Upper lobe of right lung (tissue), 1 donor: Measurements from ENCODE around the gene FRYL. TPM values are rescaled to one million over a fixed set of nuclear protein-coding genes. Genes with fewer than 3 reads are reported as not detected.

Experiments used
- ATAC-seq: fragments of 200-7000 bp; cut with Tn5 transposase; one replicate; pipeline ENCODE4 v1.9.1; 2020; ENCODE audit warnings: mild to moderate bottlenecking, moderate library complexity
- DNase-seq: peaks from one replicate; pipeline ENCODE4 v3.0.0-alpha.2; 2020
- H3K27ac ChIP-seq: fragments of 200-600 bp; one replicate; pipeline ENCODE4 v1.8.0; 2022
- H3K27me3 ChIP-seq: fragments of 200-600 bp; one replicate; pipeline ENCODE4 v1.8.0; 2022; ENCODE audit warnings: mild to moderate bottlenecking
- H3K36me3 ChIP-seq: fragments of 200-600 bp; one replicate; pipeline ENCODE4 v1.8.0; 2022
- H3K4me1 ChIP-seq: fragments of 200-600 bp; one replicate; pipeline ENCODE4 v1.8.0; 2022
- H3K4me3 ChIP-seq: fragments of 200-600 bp; one replicate; pipeline ENCODE4 v1.8.0; 2022; ENCODE audit warnings: mild to moderate bottlenecking
- H3K9me3 ChIP-seq: fragments of 200-600 bp; one replicate; pipeline ENCODE4 v1.8.0; 2022
- intact Hi-C: fragments of 100-400 bp; cut with DNase I; formaldehyde crosslinking; loops from one replicate; pipeline ENCODE4 v1.11.0; 2022
- total RNA-seq: library from RNA; stranded (reverse); fragmentation: NEBNext Ultra II Directional; extraction: Animal tissue kit (Norgen Biotek cat#: 25700); gene quantifications from one replicate; pipeline ENCODE4 v1.2.1, GENCODE V29; 2021
- TF ChIP-seq, protein P1 (sequence below): fragments of 200-600 bp; IDR thresholded peaks from one replicate; pipeline ENCODE4 v1.8.0; 2022; ENCODE audit warnings: antibody characterized with exemption
- donor health status: DM: no; HTN: yes; CAD: no; lungs with severe emphysema.

FRYL gene
- total RNA-seq, 1 donor from 2014 or later = 71.9 TPM

DNA sequence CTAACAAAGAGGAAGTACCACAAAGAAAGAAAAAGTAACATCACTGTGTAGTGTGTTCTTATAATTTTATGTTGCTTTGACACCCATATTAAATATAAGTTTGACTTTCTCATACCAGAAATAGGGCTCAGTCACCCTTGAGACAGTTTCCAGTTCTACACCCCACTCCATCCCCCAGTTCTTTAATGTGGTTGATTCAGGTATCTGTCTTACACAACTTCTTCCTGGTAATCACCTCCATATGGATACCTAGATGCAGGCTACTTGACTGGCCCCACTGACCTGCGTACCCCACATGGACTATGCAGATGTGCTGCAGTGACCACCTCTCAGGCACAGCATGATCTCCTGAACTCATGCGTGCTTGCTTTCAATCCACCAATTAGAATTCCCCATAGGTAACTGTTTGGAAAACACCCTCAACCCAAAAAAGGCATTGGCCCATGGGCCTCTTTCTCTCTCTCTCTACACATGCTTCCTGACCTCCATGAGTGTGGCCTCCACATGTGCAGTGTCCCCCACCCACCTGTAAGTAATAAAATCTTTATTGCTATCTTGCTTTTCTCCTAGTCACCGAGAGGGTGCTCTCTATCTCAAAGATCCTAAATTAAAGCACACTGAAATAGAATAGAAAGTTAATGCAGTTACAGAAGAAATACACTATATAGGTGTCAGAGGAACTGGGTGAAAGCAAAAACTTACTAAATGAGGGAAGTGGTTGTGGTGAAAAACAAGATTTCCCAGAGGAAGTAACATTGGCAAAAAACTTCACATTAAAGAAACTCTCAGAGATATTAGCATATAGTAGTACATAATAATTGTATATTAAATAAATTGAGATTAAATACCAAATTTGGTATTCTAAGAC is 191.6 kb downstream of the FRYL start:
- Histone ChIP-seq H3K9me3 (no peaks in the 10 kb centered on the region), H3K27ac (no peak overlapping the region), H3K4me3 (no peak overlapping the region), H3K4me1 (peaks cover 3% of the 10 kb centered on the region), H3K36me3 (peaks cover 70% of the 10 kb centered on the region), H3K27me3 (no peaks in the 10 kb centered on the region)
- no peak for ATAC-seq
- TF ChIP-seq, protein P1, sequence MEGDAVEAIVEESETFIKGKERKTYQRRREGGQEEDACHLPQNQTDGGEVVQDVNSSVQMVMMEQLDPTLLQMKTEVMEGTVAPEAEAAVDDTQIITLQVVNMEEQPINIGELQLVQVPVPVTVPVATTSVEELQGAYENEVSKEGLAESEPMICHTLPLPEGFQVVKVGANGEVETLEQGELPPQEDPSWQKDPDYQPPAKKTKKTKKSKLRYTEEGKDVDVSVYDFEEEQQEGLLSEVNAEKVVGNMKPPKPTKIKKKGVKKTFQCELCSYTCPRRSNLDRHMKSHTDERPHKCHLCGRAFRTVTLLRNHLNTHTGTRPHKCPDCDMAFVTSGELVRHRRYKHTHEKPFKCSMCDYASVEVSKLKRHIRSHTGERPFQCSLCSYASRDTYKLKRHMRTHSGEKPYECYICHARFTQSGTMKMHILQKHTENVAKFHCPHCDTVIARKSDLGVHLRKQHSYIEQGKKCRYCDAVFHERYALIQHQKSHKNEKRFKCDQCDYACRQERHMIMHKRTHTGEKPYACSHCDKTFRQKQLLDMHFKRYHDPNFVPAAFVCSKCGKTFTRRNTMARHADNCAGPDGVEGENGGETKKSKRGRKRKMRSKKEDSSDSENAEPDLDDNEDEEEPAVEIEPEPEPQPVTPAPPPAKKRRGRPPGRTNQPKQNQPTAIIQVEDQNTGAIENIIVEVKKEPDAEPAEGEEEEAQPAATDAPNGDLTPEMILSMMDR = no peak
- no peak for DNase-seq
- intact Hi-C loops = no loop called here

DNA sequence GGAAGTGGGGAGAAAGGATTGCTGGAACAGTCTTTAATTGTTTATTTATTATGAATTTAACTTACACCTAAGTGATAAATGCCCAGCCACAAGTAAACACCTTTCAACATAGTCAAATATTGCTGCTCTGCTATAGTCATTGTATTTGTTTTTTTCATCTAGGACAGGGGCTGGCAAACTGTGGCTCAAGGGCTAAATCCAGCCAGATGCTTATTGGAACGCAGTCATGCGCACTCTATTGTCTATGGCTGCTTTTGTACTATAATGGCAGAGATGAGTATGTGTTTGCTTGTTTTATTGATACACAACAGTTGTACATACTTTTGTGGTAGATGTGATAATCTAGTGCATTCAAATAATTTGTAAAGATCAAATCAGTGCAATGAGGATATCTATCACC is 194.7 kb downstream of the FRYL start:
- Histone ChIP-seq H3K27me3 (no peaks in the 10 kb centered on the region), H3K27ac (no peak overlapping the region), H3K9me3 (no peaks in the 10 kb centered on the region), H3K36me3 (peaks cover 78% of the 10 kb centered on the region), H3K4me1 (peaks cover 3% of the 10 kb centered on the region), H3K4me3 (no peak overlapping the region)
- TF ChIP-seq, protein P1 = no peak
- no peak for ATAC-seq
- DNase-seq = no peak
- intact Hi-C loops = no loop called here

DNA sequence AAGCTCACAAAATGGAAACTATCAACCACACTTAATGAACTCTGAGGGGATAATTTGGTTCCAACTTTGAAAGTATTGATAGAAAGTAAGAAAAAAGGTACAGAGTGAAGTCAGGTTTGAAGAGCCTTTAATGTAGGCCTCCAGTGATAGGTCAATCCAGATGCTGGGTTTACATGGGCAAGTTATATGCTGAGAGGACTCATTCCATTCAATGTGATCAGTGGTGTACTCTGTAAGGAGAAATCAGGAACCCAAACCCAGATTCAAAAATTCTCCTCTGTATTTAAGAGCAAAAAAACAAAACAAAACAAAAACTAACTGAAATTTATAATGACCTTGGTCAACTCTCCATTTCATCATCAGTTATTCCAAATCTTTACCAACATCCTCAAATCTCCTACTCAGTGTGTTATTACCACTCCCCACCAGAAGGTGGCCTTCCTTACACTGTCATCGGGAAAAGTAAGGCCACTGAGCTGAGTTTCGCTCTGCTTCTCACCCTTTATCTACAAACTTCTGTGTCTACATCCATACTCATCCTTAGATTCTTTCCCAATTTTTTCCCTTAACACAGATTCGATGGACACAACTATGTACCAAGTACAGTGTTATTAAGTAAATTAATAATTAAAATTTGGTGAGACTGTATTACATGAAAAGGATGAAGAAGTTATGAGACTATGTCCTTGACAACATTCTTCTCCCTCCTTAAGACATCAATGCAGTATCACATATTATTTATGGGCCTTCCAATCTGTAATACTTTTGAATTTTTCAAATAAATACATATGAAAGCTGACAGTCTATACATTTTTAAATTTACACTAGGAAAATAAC is 201.7 kb downstream of the FRYL start:
- H3K27me3 ChIP-seq = no peaks in the 10 kb centered on the region
- no peaks in the 10 kb centered on the region for H3K9me3 ChIP-seq
- TF ChIP-seq, protein P1 = peak; percentile 90
- H3K4me1 ChIP-seq = no peaks in the 10 kb centered on the region
- DNase-seq (no peak), ATAC-seq (peak; percentile 96)
- no peak overlapping the region for H3K4me3 ChIP-seq
- no peak overlapping the region for H3K27ac ChIP-seq
- intact Hi-C loops = loop anchor here (5.0 kb wide), 1 partner anchor 384 kb away; no protein-coding TSS in a partner anchor
- peaks cover 62% of the 10 kb centered on the region for H3K36me3 ChIP-seq

DNA sequence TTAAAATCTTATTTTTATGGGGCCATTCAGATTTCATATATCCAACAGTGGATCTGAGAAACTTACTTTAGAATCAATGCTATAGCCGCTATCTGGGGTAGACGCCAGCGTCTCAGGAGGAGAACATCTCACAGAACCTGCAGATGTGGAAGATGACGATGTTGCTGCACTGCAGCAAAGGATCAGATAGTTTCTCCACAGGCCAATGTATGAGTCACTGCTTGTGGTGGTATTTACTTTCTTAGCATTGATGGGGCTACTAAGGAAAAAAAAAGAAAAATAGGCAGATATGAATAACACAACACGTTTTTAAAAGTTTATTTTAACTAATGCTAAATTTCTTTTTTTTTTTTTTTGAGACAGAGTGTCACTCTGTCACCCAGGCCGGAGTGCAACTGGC is 204.1 kb downstream of the FRYL start:
- Histone ChIP-seq H3K27me3 (no peaks in the 10 kb centered on the region), H3K4me3 (no peak overlapping the region), H3K27ac (no peak overlapping the region), H3K9me3 (no peaks in the 10 kb centered on the region), H3K4me1 (no peaks in the 10 kb centered on the region), H3K36me3 (peaks cover 68% of the 10 kb centered on the region)
- TF ChIP-seq, protein P1 = no peak
- intact Hi-C loops = loop anchor here (5.0 kb wide), 1 partner anchor 386 kb away; no protein-coding TSS in a partner anchor
- ATAC-seq (no peak), DNase-seq (no peak)

DNA sequence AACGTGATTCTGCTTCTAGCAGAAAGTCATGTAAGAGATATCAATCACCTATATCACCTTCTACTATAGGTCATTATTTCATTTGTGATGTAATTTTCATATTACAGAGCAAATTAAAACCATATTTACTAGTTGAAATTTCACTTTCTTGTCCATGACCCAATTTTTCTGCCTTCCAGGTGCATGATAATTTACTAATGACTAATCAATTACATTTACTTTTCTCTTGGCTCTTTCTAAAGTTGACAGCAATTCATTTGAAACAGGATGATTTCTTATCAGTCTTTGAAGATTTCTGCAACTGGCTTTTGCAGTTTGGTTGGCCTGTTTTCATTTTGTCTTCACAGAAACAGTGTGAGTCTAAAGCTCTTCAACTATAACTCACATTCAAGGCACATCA is 208.6 kb downstream of the FRYL start:
- intact Hi-C loops = no loop called here
- DNase-seq = no peak
- no peak for ATAC-seq
- Histone ChIP-seq H3K4me3 (no peak overlapping the region), H3K36me3 (peaks cover 95% of the 10 kb centered on the region), H3K27me3 (no peaks in the 10 kb centered on the region), H3K9me3 (no peaks in the 10 kb centered on the region), H3K27ac (no peak overlapping the region), H3K4me1 (no peaks in the 10 kb centered on the region)
- TF ChIP-seq, protein P1 = no peak
